ENCODE results near the gene FRMD1.

The FRMD1 gene

DNA sequence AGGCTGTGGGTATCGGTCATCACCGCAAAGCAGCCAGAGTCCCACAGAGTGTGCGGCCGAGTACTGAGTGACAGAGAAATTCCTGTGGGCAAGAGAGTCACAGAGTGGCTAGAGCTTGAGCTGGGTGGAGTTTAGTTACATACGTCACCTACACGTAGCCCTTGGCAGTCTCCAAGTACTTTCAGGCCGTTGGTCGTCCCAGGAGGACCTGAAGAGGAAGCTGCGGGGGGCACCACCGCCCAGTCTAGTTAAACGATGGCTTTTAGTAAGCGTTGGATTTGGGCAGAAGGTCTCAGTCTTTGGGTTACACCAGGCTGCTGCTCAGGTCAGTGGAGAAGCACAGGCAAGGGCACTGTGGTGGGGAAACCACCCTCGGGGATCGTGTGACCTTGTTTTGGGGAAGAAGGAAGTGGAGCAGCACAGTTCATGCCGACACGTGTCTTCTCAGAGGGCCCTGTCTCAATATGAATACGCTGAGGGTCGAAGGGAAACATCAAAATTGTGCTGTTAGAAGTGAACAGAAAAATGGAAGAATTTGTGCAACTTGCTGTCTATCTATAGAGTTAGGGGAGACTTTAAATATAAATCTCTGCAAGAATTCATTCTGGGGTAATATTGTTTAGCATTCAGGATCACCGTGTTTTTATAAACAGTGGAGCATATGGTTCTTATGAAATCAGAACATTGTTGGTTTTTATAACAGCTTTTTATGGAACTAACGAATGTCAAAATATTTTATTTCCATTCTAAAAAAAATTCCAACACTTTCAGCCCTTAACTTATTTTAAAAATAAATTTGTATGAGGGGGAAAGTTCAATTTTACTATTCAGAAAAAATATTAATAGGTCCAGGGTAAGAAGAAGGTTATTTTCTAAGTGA, 52.9 kb downstream of the FRMD1 start:
- H3K27me3 Mint-ChIP-seq (ENCODE audit: low read depth), result no peaks in the 10 kb centered on the region
- H3K27ac Mint-ChIP-seq, result no peak overlapping the region
- no peaks in the 10 kb centered on the region for H3K4me1 Mint-ChIP-seq (ENCODE audit: low read depth)

DNA sequence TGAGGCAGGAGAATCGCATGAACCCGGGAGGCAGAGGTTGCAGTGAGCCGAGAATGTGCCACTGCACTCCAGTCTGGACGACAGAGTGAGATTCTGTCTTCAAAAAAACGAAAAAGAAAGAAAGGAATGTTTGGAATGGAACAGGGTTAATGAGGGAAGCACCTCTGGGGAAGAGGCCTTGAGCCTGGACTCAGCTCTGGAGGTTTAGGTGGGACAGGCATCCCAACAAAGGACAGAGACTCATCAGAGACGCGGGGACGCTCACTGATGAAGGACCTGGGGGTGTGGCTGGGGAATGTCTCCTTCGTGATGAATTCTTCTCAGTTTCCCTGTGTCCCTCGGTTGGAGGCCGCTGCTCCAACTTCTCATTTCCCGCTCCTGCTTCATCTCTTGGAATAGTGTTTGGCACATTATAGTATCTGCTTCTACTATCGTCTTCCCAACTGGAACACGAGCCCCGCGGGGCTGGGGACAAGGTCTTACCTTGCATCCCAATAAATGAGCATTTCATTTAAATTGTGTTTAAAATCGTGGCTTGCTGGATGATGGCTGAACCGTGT, 54.0 kb downstream of the FRMD1 start:
- no peak for DNase-seq (ENCODE audit: low spot score)
- no peaks in the 10 kb centered on the region for H3K9me3 Mint-ChIP-seq
- no peak overlapping the region for H3K27ac Mint-ChIP-seq
- no peaks in the 10 kb centered on the region for H3K36me3 Mint-ChIP-seq (ENCODE audit: low read depth)
- H3K27me3 Mint-ChIP-seq (ENCODE audit: low read depth), result no peaks in the 10 kb centered on the region
- no peaks in the 10 kb centered on the region for H3K4me1 Mint-ChIP-seq (ENCODE audit: low read depth)
- H3K4me3 Mint-ChIP-seq, result no peak overlapping the region

More for the DNA sequence above, 52.9 kb downstream of the FRMD1 start:
- no peak for DNase-seq (ENCODE audit: low spot score)
- H3K4me3 Mint-ChIP-seq, result no peak overlapping the region
- H3K9me3 Mint-ChIP-seq, result no peaks in the 10 kb centered on the region
- no peaks in the 10 kb centered on the region for H3K36me3 Mint-ChIP-seq (ENCODE audit: low read depth)

DNA sequence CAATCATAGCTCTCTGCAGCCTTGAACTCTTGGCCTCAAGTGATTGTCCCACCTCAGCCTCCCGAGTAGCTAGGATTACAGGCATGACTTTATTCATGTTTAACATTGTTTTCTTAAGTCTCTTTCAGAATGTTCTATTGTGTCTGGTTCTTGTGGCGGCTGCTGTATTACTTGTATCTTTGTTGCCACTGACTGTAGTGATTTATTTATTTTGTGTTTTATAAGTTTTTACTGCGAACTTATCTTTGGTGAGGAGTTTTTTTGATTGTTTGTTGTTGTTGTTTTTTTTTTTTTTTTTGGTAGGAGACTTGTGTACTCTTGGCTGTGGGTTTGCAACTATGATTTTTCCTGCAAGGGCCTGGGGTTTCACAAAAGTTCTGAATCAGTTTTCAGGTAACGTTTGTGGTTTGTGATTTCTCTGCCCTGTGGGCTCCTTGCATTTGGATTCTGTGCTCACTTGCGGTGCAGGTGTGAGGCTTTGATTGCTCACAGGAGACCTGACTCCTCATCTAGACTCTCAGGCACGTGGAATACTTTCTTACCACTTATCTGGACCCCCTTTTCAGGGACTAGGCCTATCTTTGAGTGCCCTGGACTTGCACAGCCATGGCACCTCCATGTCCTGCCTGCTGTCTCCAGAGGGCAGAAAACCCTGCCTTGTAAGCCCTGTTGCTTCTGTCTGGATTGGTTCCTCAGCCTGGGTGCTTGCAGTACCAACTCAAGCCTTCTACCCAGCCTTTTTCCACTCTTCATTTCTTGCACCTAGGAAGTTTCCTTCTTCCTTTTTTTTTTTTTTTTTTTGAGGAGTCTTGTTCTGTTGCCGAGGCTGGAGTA, 56.3 kb downstream of the FRMD1 start:
- no peak for DNase-seq (ENCODE audit: low spot score)
- H3K4me3 Mint-ChIP-seq, result no peak overlapping the region
- no peaks in the 10 kb centered on the region for H3K4me1 Mint-ChIP-seq (ENCODE audit: low read depth)
- no peaks in the 10 kb centered on the region for H3K36me3 Mint-ChIP-seq (ENCODE audit: low read depth)
- no peak overlapping the region for H3K27ac Mint-ChIP-seq
- no peaks in the 10 kb centered on the region for H3K27me3 Mint-ChIP-seq (ENCODE audit: low read depth)
- peaks cover 6% of the 10 kb centered on the region for H3K9me3 Mint-ChIP-seq

DNA sequence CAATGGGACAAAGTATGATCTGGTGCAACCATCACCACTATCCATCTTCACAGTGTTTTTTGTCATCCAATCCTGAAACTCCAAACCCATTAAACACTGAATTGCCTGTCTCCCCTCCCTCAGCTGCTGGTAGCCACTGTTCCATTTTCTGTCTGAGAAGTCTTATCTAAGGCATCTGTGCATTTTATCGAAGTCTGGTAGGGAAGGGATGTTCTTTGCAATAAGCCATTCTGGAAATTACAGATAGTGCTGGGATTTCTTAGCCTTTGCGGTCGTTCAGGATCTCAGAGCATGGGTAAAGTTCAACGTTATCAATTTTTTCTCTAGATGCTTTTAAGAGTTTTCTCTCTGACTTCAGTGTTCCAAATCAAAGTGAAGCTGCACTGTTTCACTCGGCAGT, 57.4 kb downstream of the FRMD1 start:
- no peak overlapping the region for H3K4me3 Mint-ChIP-seq
- H3K36me3 Mint-ChIP-seq (ENCODE audit: low read depth), result no peaks in the 10 kb centered on the region
- H3K9me3 Mint-ChIP-seq, result peaks cover 6% of the 10 kb centered on the region
- no peak overlapping the region for H3K27ac Mint-ChIP-seq
- no peaks in the 10 kb centered on the region for H3K27me3 Mint-ChIP-seq (ENCODE audit: low read depth)
- no peaks in the 10 kb centered on the region for H3K4me1 Mint-ChIP-seq (ENCODE audit: low read depth)
- DNase-seq (ENCODE audit: low spot score), result no peak

DNA sequence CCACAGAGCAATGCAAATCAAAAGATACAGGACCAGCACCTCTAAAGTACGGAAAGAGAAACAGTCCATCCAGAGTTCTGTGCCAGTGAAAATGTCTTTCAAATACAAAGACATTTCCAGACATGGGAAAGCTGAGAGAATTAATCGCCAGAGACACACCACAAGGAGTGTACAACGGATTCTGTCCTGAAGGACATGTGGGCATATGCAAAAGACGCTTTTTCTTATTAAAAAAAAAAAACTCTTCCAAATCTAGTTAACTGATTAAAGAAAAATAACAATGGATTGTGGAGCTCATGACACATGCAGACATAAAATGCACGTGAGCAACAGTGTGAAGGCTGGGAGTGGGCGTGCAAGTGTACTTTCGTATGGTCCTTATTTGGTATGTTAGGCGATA, 58.8 kb downstream of the FRMD1 start:
- no peak for DNase-seq (ENCODE audit: low spot score)
- H3K4me1 Mint-ChIP-seq (ENCODE audit: low read depth), result no peaks in the 10 kb centered on the region
- no peak overlapping the region for H3K27ac Mint-ChIP-seq
- no peaks in the 10 kb centered on the region for H3K27me3 Mint-ChIP-seq (ENCODE audit: low read depth)
- H3K4me3 Mint-ChIP-seq, result no peak overlapping the region
- H3K36me3 Mint-ChIP-seq (ENCODE audit: low read depth), result no peaks in the 10 kb centered on the region
- peaks cover 6% of the 10 kb centered on the region for H3K9me3 Mint-ChIP-seq

DNA sequence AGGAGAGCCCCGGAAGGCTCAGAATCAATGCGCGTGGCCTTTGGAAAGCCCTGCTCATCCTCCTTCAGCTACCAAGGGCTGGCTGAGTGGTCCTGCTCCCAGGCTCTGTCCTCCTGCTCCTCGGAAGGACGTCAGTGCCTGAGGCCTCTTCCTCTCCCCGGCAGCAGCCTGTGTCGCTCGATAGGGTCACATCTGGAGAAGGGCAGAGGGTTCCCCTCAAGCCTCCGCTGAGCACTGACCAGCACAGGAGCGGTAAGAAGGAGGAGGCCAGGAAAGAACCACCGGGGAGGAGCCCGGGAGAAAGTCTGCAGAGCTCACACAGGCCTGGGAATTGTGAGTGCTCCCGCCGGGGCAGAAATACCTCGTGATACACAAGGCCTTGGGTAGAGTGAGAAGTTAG, 60.3 kb downstream of the FRMD1 start:
- no peak overlapping the region for H3K4me3 Mint-ChIP-seq
- no peak for DNase-seq (ENCODE audit: low spot score)
- H3K4me1 Mint-ChIP-seq (ENCODE audit: low read depth), result no peaks in the 10 kb centered on the region
- peaks cover 6% of the 10 kb centered on the region for H3K9me3 Mint-ChIP-seq
- no peaks in the 10 kb centered on the region for H3K27me3 Mint-ChIP-seq (ENCODE audit: low read depth)
- H3K36me3 Mint-ChIP-seq (ENCODE audit: low read depth), result no peaks in the 10 kb centered on the region
- H3K27ac Mint-ChIP-seq, result no peak overlapping the region

DNA sequence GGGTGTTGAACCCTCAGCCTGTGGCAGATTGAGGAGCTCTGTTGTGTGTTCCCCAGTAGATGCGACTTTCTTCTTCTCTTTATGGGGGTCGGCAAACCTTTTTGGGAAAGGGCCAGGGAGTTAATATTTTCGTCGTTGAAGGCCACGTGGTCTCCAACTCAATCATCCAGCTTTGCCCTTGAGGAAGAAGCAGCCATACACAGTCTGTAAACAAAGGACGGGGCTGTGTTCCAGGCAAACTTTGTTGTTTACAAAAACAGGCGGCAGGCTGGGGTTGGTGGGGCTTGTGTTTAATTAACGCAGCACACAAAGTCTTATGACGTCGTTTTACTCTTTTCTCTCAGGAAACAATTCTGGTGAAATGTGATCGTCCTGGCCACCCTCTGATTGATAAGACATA, 61.4 kb downstream of the FRMD1 start:
- Mint-ChIP-seq H3K9me3 (peaks cover 6% of the 10 kb centered on the region), H3K4me3 (no peak overlapping the region), H3K27me3 (ENCODE audit: low read depth) (no peaks in the 10 kb centered on the region), H3K4me1 (ENCODE audit: low read depth) (no peaks in the 10 kb centered on the region), H3K36me3 (ENCODE audit: low read depth) (no peaks in the 10 kb centered on the region), H3K27ac (no peak overlapping the region)
- DNase-seq (ENCODE audit: low spot score), result no peak

DNA sequence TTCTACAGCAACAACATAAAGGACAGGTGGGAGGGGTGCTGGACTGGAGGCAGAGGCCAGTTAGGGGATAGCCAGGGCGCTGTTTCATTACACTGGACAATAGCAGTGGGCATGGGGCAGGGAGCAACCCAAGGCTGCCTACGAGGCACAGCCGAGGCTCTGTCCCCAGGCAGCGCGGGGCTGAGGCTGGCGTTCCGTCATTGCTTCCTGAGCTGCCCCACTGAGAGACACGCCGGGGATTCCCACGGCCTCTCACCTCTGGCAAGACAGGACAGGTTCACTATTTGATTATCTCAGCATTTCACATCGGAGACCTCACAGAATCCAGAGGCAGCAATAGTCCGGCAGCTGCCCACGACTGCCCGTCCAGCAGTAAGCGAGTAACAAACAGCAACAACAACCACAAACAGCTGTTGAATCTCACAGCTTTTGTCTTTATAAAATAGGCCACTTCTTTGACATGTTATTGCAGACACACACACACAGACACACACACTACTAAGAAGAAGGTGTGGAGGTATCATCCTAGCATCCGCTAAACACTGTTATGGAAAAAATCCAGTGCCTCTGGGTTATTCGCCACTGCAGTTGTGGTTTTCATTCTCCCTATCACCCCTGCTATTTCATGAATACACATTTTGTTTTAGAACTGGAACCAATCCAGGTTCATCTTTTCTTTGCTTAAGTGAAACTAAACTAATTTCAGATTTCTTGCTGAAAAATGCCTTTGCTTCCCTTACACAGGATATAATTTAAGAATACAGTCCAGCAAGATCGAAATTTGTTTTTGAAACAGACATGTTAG, 62.1 kb downstream of the FRMD1 start:
- no peaks in the 10 kb centered on the region for H3K36me3 Mint-ChIP-seq (ENCODE audit: low read depth)
- no peak overlapping the region for H3K27ac Mint-ChIP-seq
- no peaks in the 10 kb centered on the region for H3K27me3 Mint-ChIP-seq (ENCODE audit: low read depth)
- no peaks in the 10 kb centered on the region for H3K4me1 Mint-ChIP-seq (ENCODE audit: low read depth)
- DNase-seq (ENCODE audit: low spot score), result no peak
- H3K4me3 Mint-ChIP-seq, result no peak overlapping the region
- peaks cover 10% of the 10 kb centered on the region for H3K9me3 Mint-ChIP-seq

DNA sequence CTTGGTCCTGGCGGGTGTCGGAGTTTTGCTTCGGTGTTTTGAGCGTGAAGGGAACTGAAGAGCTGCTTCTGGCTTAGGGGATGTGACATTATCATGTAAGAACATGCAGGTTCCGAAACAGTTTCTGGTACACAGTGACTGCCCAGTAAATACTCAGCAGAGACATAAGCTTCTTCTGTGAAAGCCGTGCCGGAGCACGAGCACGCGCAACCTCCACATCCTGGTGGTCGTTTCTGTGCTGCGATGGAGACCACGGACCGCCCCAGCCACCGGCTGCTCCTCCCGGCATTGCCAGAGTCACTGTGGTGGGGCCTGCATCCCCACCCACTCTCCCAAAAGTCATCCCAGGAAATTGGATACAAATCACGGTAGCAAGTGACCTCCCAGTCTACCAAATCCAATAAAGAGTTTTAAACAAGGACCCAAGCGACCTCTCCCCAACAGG, 62.8 kb downstream of the FRMD1 start:
- Mint-ChIP-seq H3K27me3 (ENCODE audit: low read depth) (no peaks in the 10 kb centered on the region), H3K4me1 (ENCODE audit: low read depth) (no peaks in the 10 kb centered on the region), H3K9me3 (peaks cover 17% of the 10 kb centered on the region), H3K4me3 (no peak overlapping the region), H3K36me3 (ENCODE audit: low read depth) (no peaks in the 10 kb centered on the region), H3K27ac (no peak overlapping the region)
- no peak for DNase-seq (ENCODE audit: low spot score)

DNA sequence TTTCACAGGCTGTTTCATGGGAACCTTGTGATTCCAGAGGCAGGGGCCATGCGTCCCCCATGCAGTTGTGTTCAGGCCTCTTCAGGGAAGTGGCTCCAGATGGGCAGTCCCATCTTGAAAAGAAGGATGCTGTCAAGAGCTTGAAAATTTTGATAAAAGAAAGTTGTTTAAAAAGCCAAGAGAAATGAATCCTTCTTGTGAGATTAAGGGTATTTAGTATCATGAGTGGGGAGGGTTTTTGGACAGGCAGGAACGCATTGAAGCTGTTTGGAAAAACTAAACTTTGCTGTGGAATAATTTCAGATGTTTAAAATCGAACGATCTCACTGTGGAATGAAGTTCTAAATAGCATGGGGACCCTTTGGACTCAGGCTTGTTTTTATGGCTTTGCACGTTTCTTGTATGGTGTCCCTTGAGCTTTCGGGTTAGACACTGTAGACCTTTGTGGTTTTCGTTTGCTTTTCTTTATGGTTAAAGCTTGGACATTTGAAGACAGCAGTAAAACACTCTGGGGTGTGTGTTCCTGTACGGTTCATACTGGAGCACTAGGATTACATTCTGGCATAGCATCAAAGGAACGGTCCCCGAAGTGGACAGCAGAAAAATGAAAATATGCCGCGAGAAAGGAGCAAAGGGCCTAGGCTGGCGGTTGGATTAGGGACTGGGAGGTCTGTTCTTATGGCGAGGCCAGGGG, 63.4 kb downstream of the FRMD1 start:
- DNase-seq (ENCODE audit: low spot score), result no peak
- H3K4me1 Mint-ChIP-seq (ENCODE audit: low read depth), result no peaks in the 10 kb centered on the region
- H3K27ac Mint-ChIP-seq, result no peak overlapping the region
- H3K9me3 Mint-ChIP-seq, result peaks cover 23% of the 10 kb centered on the region
- no peak overlapping the region for H3K4me3 Mint-ChIP-seq
- H3K36me3 Mint-ChIP-seq (ENCODE audit: low read depth), result no peaks in the 10 kb centered on the region
- H3K27me3 Mint-ChIP-seq (ENCODE audit: low read depth), result no peaks in the 10 kb centered on the region

DNA sequence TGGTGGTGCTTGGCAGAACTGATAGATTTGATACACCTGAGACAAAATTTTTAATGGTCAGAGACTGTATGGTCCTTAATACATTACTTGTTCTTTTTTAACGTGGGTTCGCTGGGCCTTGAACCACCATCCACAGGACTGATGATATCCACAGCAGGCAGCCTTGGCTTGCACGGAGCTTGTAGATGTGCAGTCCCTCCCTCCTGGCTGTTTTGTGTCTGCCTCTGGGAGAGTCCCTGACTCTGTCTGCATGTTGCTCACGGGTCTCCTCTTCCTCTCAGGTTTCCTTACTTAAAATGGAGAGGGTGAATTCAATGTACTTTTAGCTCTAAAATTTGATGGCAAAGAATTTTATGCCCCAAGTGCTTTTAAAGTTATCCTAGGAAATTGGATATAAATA, 64.0 kb downstream of the FRMD1 start:
- no peaks in the 10 kb centered on the region for H3K4me1 Mint-ChIP-seq (ENCODE audit: low read depth)
- no peaks in the 10 kb centered on the region for H3K27me3 Mint-ChIP-seq (ENCODE audit: low read depth)
- DNase-seq (ENCODE audit: low spot score), result no peak
- H3K9me3 Mint-ChIP-seq, result peaks cover 27% of the 10 kb centered on the region
- no peak overlapping the region for H3K4me3 Mint-ChIP-seq
- H3K27ac Mint-ChIP-seq, result no peak overlapping the region
- H3K36me3 Mint-ChIP-seq (ENCODE audit: low read depth), result no peaks in the 10 kb centered on the region

DNA sequence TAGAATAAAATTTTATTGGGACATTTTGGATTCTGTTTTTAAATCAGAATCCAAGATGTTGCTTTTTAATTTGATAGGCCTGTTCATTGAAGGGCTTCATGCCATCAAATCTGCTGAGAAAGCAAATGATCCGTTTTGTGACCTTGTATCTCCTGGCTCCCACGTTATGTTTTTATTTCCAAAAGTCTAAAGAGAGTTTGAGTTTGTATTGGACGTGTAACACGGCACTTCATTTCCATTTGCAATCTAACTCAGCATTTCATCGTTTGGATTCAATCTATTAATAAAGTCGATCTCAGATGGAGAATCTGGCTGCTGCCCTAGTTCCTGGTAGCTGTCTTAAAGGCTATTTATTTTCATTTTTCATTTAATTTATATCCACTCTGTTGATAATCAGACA, 64.6 kb downstream of the FRMD1 start:
- H3K36me3 Mint-ChIP-seq (ENCODE audit: low read depth), result no peaks in the 10 kb centered on the region

DNA sequence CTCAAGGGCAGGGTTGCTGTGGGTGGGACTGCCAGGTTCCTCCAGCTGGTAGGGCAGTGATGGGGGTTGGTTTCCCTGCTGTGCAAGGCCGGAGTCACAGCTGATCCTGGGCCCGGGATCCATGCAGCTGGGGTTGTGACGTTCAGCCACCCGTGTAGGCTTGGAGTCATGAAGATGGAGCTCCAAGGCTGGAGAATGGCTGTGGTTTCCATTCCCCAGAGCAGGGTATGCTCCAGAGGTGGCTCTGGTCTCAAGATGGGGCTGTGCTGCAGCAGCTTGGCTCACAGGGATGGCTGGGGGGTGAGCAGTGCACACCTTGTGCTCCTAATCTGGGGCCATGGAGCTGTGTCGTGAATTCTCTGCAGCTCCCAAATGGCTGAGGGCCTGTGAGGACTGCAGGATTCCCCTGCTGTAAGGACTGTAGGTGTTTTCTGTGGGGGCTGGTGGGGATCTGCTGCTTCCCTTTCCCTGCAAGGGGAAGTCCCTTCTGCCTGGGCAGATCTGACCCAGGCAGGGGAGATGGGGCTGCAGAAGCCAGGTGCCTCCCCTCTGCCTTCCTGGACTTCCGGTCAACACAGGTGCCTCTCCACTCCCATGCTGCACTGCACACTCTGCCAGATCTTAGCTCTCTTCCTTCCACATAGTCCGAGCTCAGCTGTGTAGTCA, 65.6 kb downstream of the FRMD1 start:
- Mint-ChIP-seq H3K36me3 (ENCODE audit: low read depth) (no peaks in the 10 kb centered on the region), H3K9me3 (peaks cover 32% of the 10 kb centered on the region), H3K4me1 (ENCODE audit: low read depth) (no peaks in the 10 kb centered on the region), H3K27ac (no peak overlapping the region), H3K27me3 (ENCODE audit: low read depth) (no peaks in the 10 kb centered on the region), H3K4me3 (no peak overlapping the region)
- no peak for DNase-seq (ENCODE audit: low spot score)

More for the DNA sequence above, 64.6 kb downstream of the FRMD1 start:
- no peaks in the 10 kb centered on the region for H3K27me3 Mint-ChIP-seq (ENCODE audit: low read depth)
- H3K9me3 Mint-ChIP-seq, result peaks cover 32% of the 10 kb centered on the region
- no peak for DNase-seq (ENCODE audit: low spot score)
- H3K27ac Mint-ChIP-seq, result no peak overlapping the region
- no peak overlapping the region for H3K4me3 Mint-ChIP-seq
- no peaks in the 10 kb centered on the region for H3K4me1 Mint-ChIP-seq (ENCODE audit: low read depth)
